ENCODE data around the gene C11orf91.

- TF ChIP-seq EZH2 (IDR thresholded peaks at IDR 0.05; ENCODE audit: borderline replicate concordance, low read length) (no peak), CTCF (conservative IDR thresholded peaks at IDR 0.05 in 1 of 2, IDR thresholded peaks at IDR 0.05 in 1 of 2; ENCODE audit: extremely low read depth in 1 of 2, insufficient read depth in 1 of 2, low read depth in 1 of 2, low read length in 2 of 2) (no peak)
Observed at GRCh38 chr11:33721984-33722383, 21.4 kb upstream of the C11orf91 start.

Measured in mammary epithelial cell (primary cell).